DND-41 (cell line): Measurements from ENCODE around the gene CBARP.

ENCODE experiments used
- EZH2 ChIP-seq: IDR thresholded peaks from 3 replicates; pipeline ENCODE4 v1.6.1; 2012; ENCODE audit warnings: borderline replicate concordance, low read depth, mild to moderate bottlenecking, moderate library complexity, low read length, inconsistent platforms; ENCODE audit not compliant: severe bottlenecking
- TF ChIP-seq, protein P1 (sequence below): IDR thresholded peaks from 2 replicates; pipeline ENCODE4 v1.5.1; 2012; ENCODE audit warnings: borderline replicate concordance, low read length, moderate library complexity, mild to moderate bottlenecking; ENCODE audit not compliant: poor library complexity, severe bottlenecking; ENCODE audit errors: extremely low read depth

- TF ChIP-seq, protein P1, sequence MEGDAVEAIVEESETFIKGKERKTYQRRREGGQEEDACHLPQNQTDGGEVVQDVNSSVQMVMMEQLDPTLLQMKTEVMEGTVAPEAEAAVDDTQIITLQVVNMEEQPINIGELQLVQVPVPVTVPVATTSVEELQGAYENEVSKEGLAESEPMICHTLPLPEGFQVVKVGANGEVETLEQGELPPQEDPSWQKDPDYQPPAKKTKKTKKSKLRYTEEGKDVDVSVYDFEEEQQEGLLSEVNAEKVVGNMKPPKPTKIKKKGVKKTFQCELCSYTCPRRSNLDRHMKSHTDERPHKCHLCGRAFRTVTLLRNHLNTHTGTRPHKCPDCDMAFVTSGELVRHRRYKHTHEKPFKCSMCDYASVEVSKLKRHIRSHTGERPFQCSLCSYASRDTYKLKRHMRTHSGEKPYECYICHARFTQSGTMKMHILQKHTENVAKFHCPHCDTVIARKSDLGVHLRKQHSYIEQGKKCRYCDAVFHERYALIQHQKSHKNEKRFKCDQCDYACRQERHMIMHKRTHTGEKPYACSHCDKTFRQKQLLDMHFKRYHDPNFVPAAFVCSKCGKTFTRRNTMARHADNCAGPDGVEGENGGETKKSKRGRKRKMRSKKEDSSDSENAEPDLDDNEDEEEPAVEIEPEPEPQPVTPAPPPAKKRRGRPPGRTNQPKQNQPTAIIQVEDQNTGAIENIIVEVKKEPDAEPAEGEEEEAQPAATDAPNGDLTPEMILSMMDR, result no peak
- TF ChIP-seq EZH2, result no peak
Measured at GRCh38 chr19:1235625-1236538, 1.9 kb downstream of the CBARP start.
